Activated B cell treated with CpG ODN at 0.5 μM for 24 hours (primary cell): Measurements from ENCODE around the gene TMC1. TPM values are rescaled to one million over a fixed set of nuclear protein-coding genes. Genes with fewer than 3 reads are reported as not detected.
"Not testable (repeated sequence)": the region's sequence is repeated elsewhere in the genome, so short reads cannot be mapped to it uniquely, and the experiment has no call there.

Experiments
- ATAC-seq: fragments of 200-7000 bp; cut with Tn5 transposase; one replicate; pipeline ENCODE4 v1.10.0; 2021; ENCODE audit warnings: low read depth, mild to moderate bottlenecking, moderate library complexity
- CTCF ChIA-PET: fragments of 350-600 bp; sonication (Branson Sonifier 250); formaldehyde crosslinking; loops from one replicate; lab custom pipeline; 2021; ENCODE audit warnings: antibody characterized with exemption; lab: Charles Lee
- POLR2A ChIA-PET: fragments of 350-600 bp; sonication (Branson Sonifier 250); formaldehyde crosslinking; loops from one replicate; lab custom pipeline; 2021; ENCODE audit warnings: antibody characterized with exemption; lab: Charles Lee
- DNase-seq: peaks from one replicate; pipeline ENCODE4 v3.0.0; 2022
- H3K27ac Mint-ChIP-seq: one replicate; pipeline ENCODE4 v1.8.0; 2020; ENCODE audit warnings: mixed read lengths
- H3K27me3 Mint-ChIP-seq: one replicate; pipeline ENCODE4 v1.8.0; 2021; ENCODE audit warnings: mixed read lengths
- H3K36me3 Mint-ChIP-seq: one replicate; pipeline ENCODE4 v1.8.0; 2021; ENCODE audit warnings: low read depth, mixed read lengths
- H3K4me1 Mint-ChIP-seq: one replicate; pipeline ENCODE4 v1.8.0; 2021; ENCODE audit warnings: mixed read lengths
- H3K4me3 Mint-ChIP-seq: one replicate; pipeline ENCODE4 v1.8.0; 2020; ENCODE audit warnings: mild to moderate bottlenecking, mixed read lengths
- H3K9me3 Mint-ChIP-seq: one replicate; pipeline ENCODE4 v1.8.0; 2020; ENCODE audit warnings: mixed read lengths
- intact Hi-C: fragments of 100-400 bp; cut with micrococcal nuclease; formaldehyde crosslinking; loops from one replicate; pipeline ENCODE4 v1.15.1; 2024
- total RNA-seq: library from RNA; stranded (reverse); gene quantifications from 2 replicates; pipeline ENCODE4 v1.2.3, GENCODE V29; 2022
- TF ChIP-seq, protein P1 (sequence below): fragments of 200-600 bp; IDR thresholded peaks from one replicate; pipeline ENCODE4 v1.8.0; 2022; ENCODE audit warnings: antibody characterized with exemption, mild to moderate bottlenecking

The TMC1 gene
- total RNA-seq, 1 donor from 2014 or later = not detected

DNA sequence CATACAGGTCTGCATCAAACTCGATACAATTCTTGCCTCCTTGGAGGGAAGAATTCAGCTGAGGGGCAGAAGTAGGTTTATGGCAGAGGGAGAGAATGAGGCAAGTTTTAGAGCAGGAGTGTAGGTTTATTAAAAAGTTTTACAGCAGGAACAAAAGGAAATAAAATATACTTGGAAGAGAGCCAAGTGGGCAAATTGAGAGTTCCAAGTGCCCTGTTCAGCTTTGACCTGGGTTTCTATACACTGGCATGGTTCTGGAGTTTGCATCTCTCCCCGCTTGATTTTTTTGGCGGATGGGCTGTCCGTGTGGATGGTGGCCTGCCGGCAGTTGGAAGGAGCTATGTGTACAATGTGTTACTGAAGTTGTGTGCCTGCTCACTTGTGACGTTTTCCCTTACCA, 315.4 kb downstream of the TMC1 start:
- H3K27ac Mint-ChIP-seq = no peak overlapping the region
- TF ChIP-seq, protein P1, sequence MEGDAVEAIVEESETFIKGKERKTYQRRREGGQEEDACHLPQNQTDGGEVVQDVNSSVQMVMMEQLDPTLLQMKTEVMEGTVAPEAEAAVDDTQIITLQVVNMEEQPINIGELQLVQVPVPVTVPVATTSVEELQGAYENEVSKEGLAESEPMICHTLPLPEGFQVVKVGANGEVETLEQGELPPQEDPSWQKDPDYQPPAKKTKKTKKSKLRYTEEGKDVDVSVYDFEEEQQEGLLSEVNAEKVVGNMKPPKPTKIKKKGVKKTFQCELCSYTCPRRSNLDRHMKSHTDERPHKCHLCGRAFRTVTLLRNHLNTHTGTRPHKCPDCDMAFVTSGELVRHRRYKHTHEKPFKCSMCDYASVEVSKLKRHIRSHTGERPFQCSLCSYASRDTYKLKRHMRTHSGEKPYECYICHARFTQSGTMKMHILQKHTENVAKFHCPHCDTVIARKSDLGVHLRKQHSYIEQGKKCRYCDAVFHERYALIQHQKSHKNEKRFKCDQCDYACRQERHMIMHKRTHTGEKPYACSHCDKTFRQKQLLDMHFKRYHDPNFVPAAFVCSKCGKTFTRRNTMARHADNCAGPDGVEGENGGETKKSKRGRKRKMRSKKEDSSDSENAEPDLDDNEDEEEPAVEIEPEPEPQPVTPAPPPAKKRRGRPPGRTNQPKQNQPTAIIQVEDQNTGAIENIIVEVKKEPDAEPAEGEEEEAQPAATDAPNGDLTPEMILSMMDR = no peak
- peaks cover 2% of the 10 kb centered on the region for H3K27me3 Mint-ChIP-seq
- no peaks in the 10 kb centered on the region for H3K36me3 Mint-ChIP-seq
- intact Hi-C loops = no loop called here
- DNase-seq (no peak), ATAC-seq (no peak)
- POLR2A ChIA-PET = no interaction called here
- no peak overlapping the region for H3K4me3 Mint-ChIP-seq
- CTCF ChIA-PET = interaction anchor here (0.7 kb wide), 1 partner anchor 230 kb away, joined by 3 read pairs; no protein-coding TSS in a partner anchor
- no peaks in the 10 kb centered on the region for H3K4me1 Mint-ChIP-seq
- no peaks in the 10 kb centered on the region for H3K9me3 Mint-ChIP-seq

DNA sequence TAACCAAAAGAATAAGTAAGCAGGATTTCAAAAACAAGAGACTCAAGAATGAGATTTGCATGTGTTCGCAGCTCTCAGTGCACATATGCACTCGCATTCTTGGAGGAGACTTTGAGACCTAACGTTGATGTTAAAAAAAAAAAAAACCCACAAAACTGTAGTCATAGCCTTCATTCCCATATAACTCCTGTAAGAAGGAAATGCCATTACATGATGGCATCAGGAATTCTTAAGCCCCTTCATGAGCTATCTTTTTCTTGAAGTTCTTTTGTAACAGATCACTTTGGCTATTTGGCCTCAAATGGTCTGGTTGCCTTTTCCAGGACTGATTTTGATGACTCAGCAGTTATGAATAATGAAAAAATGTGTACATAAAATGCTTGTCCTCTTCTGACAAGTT, 317.7 kb downstream of the TMC1 start:
- no peak overlapping the region for H3K27ac Mint-ChIP-seq
- TF ChIP-seq, protein P1 = no peak
- CTCF ChIA-PET = interaction anchor here (0.7 kb wide), 1 partner anchor 17 kb away, joined by 3 read pairs; no protein-coding TSS in a partner anchor
- peaks cover 2% of the 10 kb centered on the region for H3K27me3 Mint-ChIP-seq
- ATAC-seq (no peak), DNase-seq (no peak)
- H3K9me3 Mint-ChIP-seq = no peaks in the 10 kb centered on the region
- H3K4me1 Mint-ChIP-seq = no peaks in the 10 kb centered on the region
- H3K4me3 Mint-ChIP-seq = no peak overlapping the region
- no peaks in the 10 kb centered on the region for H3K36me3 Mint-ChIP-seq
- intact Hi-C loops = no loop called here
- POLR2A ChIA-PET = no interaction called here

DNA sequence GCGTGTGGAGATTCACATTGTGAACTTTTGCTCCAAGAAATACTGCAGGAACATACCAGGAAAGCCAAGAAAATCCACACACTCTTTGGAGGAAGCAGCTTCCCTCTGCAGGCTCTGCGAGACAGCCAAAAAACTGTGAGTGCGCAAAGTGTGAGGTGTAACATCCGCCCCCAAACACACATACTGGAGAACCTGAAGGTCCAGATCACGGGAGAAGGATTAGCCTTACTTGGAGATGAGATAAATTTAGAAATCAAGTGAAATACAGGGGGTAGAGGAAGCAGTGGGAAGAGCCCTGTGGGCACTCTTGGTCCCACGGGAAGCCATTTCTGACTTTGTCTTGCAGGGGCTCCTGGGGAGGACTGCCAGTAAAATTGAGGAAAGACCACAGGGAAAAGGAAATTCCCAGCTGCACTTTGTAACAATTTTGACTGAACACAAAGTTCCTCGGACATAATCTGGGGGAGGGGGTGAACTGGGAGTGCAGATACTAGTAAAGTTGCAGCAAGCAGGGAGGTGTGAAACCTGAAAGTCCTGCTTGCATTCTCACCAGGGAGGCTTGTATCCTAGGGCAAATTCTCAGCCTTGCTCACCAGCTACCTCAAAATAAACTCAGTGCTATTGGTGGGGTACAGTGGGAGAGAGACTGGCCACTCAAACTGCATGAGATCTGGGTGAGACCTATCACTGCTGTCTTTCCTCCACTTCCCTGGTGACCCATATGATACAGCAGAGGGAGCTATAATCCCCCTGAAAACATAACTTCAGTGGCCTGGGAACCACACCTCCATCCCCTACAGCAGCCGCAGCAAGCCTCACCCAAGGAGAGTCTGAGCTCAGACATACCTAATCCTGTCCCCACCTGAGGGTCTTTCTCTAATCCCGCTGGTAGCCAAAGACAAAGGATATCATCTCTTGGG, 322.4 kb downstream of the TMC1 start:
- H3K36me3 Mint-ChIP-seq = no peaks in the 10 kb centered on the region
- ChIA-PET CTCF (interaction anchor here (0.5 kb wide), 1 partner anchor 13 kb away, joined by 3 read pairs; no protein-coding TSS in a partner anchor), POLR2A (no interaction called here)
- TF ChIP-seq, protein P1 = no peak
- DNase-seq (no peak), ATAC-seq (no peak)
- intact Hi-C loops = no loop called here
- no peak overlapping the region for H3K27ac Mint-ChIP-seq
- H3K9me3 Mint-ChIP-seq = peaks cover 21% of the 10 kb centered on the region
- H3K27me3 Mint-ChIP-seq = no peaks in the 10 kb centered on the region
- H3K4me1 Mint-ChIP-seq = no peaks in the 10 kb centered on the region
- no peak overlapping the region for H3K4me3 Mint-ChIP-seq

DNA sequence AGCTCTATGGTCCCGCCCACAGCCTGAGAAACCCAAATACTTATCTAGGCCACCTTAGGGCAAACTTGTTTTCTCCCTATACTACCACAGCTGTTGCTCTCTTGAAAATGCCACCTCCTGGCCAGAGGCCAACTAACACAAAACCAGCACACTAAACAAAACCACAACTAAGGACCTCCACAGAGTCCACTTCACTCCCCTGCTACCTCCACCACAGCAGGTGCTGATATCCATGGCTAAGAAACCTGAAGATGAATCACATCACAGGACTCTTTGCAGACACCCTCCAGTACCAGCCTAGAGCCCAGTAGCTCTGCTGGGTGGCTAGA, 323.0 kb downstream of the TMC1 start:
- no peaks in the 10 kb centered on the region for H3K27me3 Mint-ChIP-seq
- peaks cover 21% of the 10 kb centered on the region for H3K9me3 Mint-ChIP-seq
- ATAC-seq (no peak), DNase-seq (no peak)
- no peaks in the 10 kb centered on the region for H3K4me1 Mint-ChIP-seq
- no peak overlapping the region for H3K4me3 Mint-ChIP-seq
- ChIA-PET POLR2A (no interaction called here), CTCF (no interaction called here)
- intact Hi-C loops = no loop called here
- no peak overlapping the region for H3K27ac Mint-ChIP-seq
- H3K36me3 Mint-ChIP-seq = no peaks in the 10 kb centered on the region
- TF ChIP-seq, protein P1 = no peak

DNA sequence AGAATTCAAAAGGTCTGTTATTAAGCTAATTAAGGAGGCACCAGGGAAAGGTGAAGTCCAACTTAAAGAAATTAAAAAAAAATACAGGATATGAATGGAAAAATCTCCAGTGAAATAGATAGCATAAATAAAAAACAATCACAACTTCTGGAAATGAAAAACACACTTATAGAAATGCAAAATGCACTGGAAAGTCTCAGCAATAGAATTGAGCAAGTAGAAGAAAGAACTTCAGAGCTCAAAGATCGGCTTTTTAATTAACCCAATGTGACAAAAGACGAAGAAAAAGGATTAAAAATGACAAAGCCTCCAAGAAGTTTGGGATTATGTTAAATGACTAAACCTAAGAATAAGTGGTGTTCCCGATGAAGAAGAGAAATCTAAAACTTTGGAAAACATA, 323.6 kb downstream of the TMC1 start:
- DNase-seq, CTCF ChIA-PET, POLR2A ChIA-PET, H3K4me1 Mint-ChIP-seq, ATAC-seq, intact Hi-C loops, H3K27ac Mint-ChIP-seq, H3K4me3 Mint-ChIP-seq, H3K36me3 Mint-ChIP-seq, H3K27me3 Mint-ChIP-seq: not testable (repeated sequence)
- peaks cover 21% of the 10 kb centered on the region for H3K9me3 Mint-ChIP-seq

DNA sequence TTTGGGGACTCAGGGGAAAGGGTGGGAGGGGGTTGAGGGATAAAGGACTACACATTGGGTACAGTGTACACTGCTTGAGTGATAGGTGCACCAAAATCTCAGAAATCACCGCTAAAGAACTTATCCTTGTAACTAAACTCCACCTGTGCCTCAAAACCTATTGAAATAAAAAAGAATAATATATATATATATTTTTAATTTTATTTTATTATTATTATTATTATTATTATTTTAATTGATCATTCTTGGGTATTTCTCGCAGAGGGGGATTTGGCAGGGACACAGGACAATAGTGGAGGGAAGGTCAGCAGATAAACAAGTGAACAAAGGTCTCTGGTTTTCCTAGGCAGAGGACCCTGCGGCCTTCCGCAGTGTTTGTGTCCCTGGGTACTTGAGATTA, 328.8 kb downstream of the TMC1 start:
- ATAC-seq, intact Hi-C loops, DNase-seq, POLR2A ChIA-PET, H3K36me3 Mint-ChIP-seq, H3K4me3 Mint-ChIP-seq, H3K27ac Mint-ChIP-seq, H3K4me1 Mint-ChIP-seq, H3K27me3 Mint-ChIP-seq, CTCF ChIA-PET: not testable (repeated sequence)
- peaks cover 12% of the 10 kb centered on the region for H3K9me3 Mint-ChIP-seq
